Heart right ventricle (tissue), 16 donors: ENCODE data around the gene CALCR. TPM values are rescaled to one million over a fixed set of nuclear protein-coding genes. Genes with fewer than 3 reads are reported as not detected.

ENCODE experiments used
- ATAC-seq, 8 donors: fragments of 200-7000 bp; cut with Tn5 transposase; one replicate each; pipeline ENCODE4 v1.9.1; 2020; ENCODE audit warnings: mild to moderate bottlenecking in 8 of 8, moderate library complexity in 8 of 8, moderate number of reproducible peaks in 1 of 8
- DNase-seq, 2 donors: peaks; one replicate each; pipeline ENCODE4 v3.0.0-alpha.2; 2020
- H3K27ac ChIP-seq, 10 donors: fragments of 200-600 bp; sonication (generic) in 2 of 10; one replicate each; pipeline versions ENCODE4 v1.5.0 to v1.8.0; 2020 to 2022; ENCODE audit warnings: mild to moderate bottlenecking in 3 of 10
- H3K27me3 ChIP-seq, 7 donors: fragments of 200-600 bp; one replicate each; pipeline ENCODE4 v1.8.0; 2021 to 2022; ENCODE audit warnings: mild to moderate bottlenecking in 2 of 7
- H3K36me3 ChIP-seq, 9 donors: fragments of 200-600 bp; sonication (generic) in 1 of 9; one replicate each; pipeline versions ENCODE4 v1.5.0 to v1.8.0; 2020 to 2022; ENCODE audit warnings: mild to moderate bottlenecking in 2 of 9
- H3K4me1 ChIP-seq, 9 donors: fragments of 200-600 bp; sonication (generic) in 1 of 9; one replicate each; pipeline versions ENCODE4 v1.5.0 to v1.8.0; 2020 to 2022; ENCODE audit warnings: mild to moderate bottlenecking in 4 of 9
- H3K4me3 ChIP-seq, 10 donors: fragments of 200-600 bp; sonication (generic) in 2 of 10; one replicate each; pipeline versions ENCODE4 v1.5.0 to v1.8.0; 2020 to 2022; ENCODE audit warnings: mild to moderate bottlenecking in 7 of 10, moderate library complexity in 2 of 10
- H3K9me3 ChIP-seq, 11 donors: fragments of 200-600 bp in 10 of 11; sonication (generic) in 2 of 11; one replicate each; pipeline versions ENCODE4 v1.5.0 to v1.8.0; 2013 to 2022; ENCODE audit warnings: mild to moderate bottlenecking in 2 of 11, control low read depth in 1 of 11, moderate library complexity in 1 of 11
- CTCF ChIP-seq, 9 donors: fragments of 200-600 bp; sonication (generic) in 2 of 9; IDR thresholded peaks; one replicate each; pipeline versions ENCODE4 v1.5.0 to v1.8.0; 2021 to 2022; ENCODE audit warnings: antibody characterized with exemption in 9 of 9, mild to moderate bottlenecking in 5 of 9, moderate library complexity in 1 of 9
- WGBS, 2 donors: extraction: QIAGEN DNeasy Blood & Tissue Kit; methylation state at CpG; one replicate each; pipeline ENCODE4 v1.1.7; 2013; ENCODE audit warnings: inconsistent platforms in 1 of 2; 5-methylcytosine and 5-hydroxymethylcytosine counted together
- intact Hi-C, 10 donors: fragments of 100-400 bp; cut with DNase I; formaldehyde crosslinking; loops; one replicate each; pipeline versions ENCODE4 v1.11.1 to v1.14.2; 2022
- polyA plus RNA-seq, 2 donors: library from polyadenylated mRNA; stranded (reverse); fragments of 200-250 nt; gene quantifications; one replicate each; pipeline ENCODE4 v1.2.3, GENCODE V29; 2013
- total RNA-seq, 10 donors: library from RNA; stranded (reverse); fragmentation: NEBNext Ultra II Directional in 3 of 10; extraction: Animal tissue kit (Norgen Biotek cat#: 25700) in 3 of 10; gene quantifications; one replicate each; pipeline versions ENCODE4 v1.2.1 to v1.2.4, GENCODE V29; 2021 to 2023
- donor health status: Arrhythmogenic right ventricular cardiomyopathy.
- donor health status: ischemic (EF 13 %, LVEDD 7.1; RV severe dilation, severe dysfunction).
- donor health status: healthy with polysubstance abuse.
- donor health status: DM: no; HTN: yes; CAD: no.
- donor health status: DM: no; HTN: no; CAD: no.
- donor health status: ischemic (EF 25% LVEDD 6.9; RV normal size, moderate dysfunction).
- donor health status: ischemic (EF 25% LVEDD 5.7; RV mildly dilated, moderate dysfunction).
- donor health status: healthy.
- donor health status: DM: yes; HTN: yes; CAD: no.
- donor health status: Ischemic cardiomyopathy.
- donor health status: ischemic (EF 35%, LVEDD 5.7; RV mildly dilated, moderate dysfunction).
- donor health status: nonischemic (EF 11% LVEDD 7.7; RV severe dilation, severe dysfunction).
- donor health status: DM: yes; HTN: yes; CAD: no.
- donor health status: PGD.
- donor health status: ischemic (EF 29% LVEDD 5.4; RV normal size, mild dysfunction).
- donor health status: nonischemic (EF 23%, LVEDD 6.1; RV moderate dilation, normal function).

CALCR gene
- total and polyA plus RNA-seq, 12 donors = 0.10 to 0.12 TPM; not detected in 10

GRCh38 chr7:93566876-93567275 lies 7.6 kb downstream of the CALCR start:
- no peak overlapping the region for H3K4me3 ChIP-seq
- H3K27ac ChIP-seq = no peak overlapping the region
- DNase-seq (no peak), ATAC-seq (no peak)
- H3K4me1 ChIP-seq = no peaks in the 10 kb centered on the region
- no peak for TF ChIP-seq CTCF (IDR thresholded peaks at IDR 0.05)
- intact Hi-C loops = no loop called here
- peaks cover 0 to 14% (median 3%) of the 10 kb centered on the region in 7 donors for H3K27me3 ChIP-seq
- no peaks in the 10 kb centered on the region for H3K9me3 ChIP-seq
- H3K36me3 ChIP-seq = no peaks in the 10 kb centered on the region

- WGBS, 2 donors = 81 to 85% methylated on average over 6 of the region's 6 CpGs
- peaks cover 0 to 13% (median 0%) of the 10 kb centered on the region in 7 donors for H3K27me3 ChIP-seq
- ATAC-seq = no peak
- no peaks in the 10 kb centered on the region for H3K9me3 ChIP-seq
- H3K4me3 ChIP-seq = no peak overlapping the region
- no peak for TF ChIP-seq CTCF (IDR thresholded peaks at IDR 0.05)
- no peak for DNase-seq
- H3K36me3 ChIP-seq = no peaks in the 10 kb centered on the region
- intact Hi-C loops = no loop called here
- H3K27ac ChIP-seq = no peak overlapping the region
- peaks cover 0 to 7% (median 0%) of the 10 kb centered on the region in 9 donors for H3K4me1 ChIP-seq
These were observed 10.9 kb downstream of the CALCR start for GRCh38 chr7:93563584-93563983.

GRCh38 chr7:93562936-93563335 lies 11.6 kb downstream of the CALCR start:
- H3K4me3 ChIP-seq = no peak overlapping the region
- no peaks in the 10 kb centered on the region for H3K9me3 ChIP-seq
- H3K27ac ChIP-seq = no peak overlapping the region
- peaks cover 0 to 9% (median 0%) of the 10 kb centered on the region in 7 donors for H3K27me3 ChIP-seq
- ATAC-seq (no peak), DNase-seq (no peak)
- TF ChIP-seq CTCF (IDR thresholded peaks at IDR 0.05) = no peak
- intact Hi-C loops = no loop called here
- WGBS, 2 donors = 68 to 71% methylated on average over 2 of the region's 2 CpGs
- H3K4me1 ChIP-seq = peaks cover 0 to 10% (median 0%) of the 10 kb centered on the region in 9 donors
- H3K36me3 ChIP-seq = no peaks in the 10 kb centered on the region

- no peak overlapping the region for H3K4me3 ChIP-seq
- ATAC-seq (no peak), DNase-seq (no peak)
- intact Hi-C loops = no loop called here
- no peak for TF ChIP-seq CTCF (IDR thresholded peaks at IDR 0.05)
- H3K27ac ChIP-seq = no peak overlapping the region
- H3K9me3 ChIP-seq = no peaks in the 10 kb centered on the region
- 70 to 71% methylated on average over 2 of the region's 2 CpGs for WGBS, 2 donors
- peaks cover 0 to 7% (median 0%) of the 10 kb centered on the region in 7 donors for H3K27me3 ChIP-seq
- peaks cover 0 to 10% (median 0%) of the 10 kb centered on the region in 9 donors for H3K4me1 ChIP-seq
- no peaks in the 10 kb centered on the region for H3K36me3 ChIP-seq
These were observed 12.4 kb downstream of the CALCR start for GRCh38 chr7:93562106-93562505.
